ENCODE results near the gene SLC15A4. TPM values are rescaled to one million over a fixed set of nuclear protein-coding genes. Genes with fewer than 3 reads are reported as not detected.

Gene SLC15A4
- total RNA-seq, 1 experiment from 2014 or later = 21.6 TPM

DNA sequence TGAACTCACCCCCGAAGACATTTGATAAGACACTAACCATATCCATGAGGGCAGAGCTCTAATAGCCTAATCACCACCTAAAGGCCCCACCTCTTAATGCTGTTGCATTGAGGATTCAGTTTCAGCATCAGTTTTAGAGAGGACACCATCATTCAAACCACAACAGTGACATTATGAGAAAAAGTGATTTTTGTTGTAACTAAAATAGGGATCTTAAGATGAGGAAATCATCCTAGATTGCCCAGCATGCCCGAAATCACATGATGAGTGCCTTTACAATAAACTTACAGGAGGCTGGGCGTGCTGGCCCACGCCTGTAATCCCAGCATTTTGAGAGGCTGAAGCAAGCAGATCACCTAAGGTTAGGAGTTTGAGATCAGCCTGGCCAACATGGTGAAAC lies 19.8 kb upstream of the SLC15A4 start:
- WGBS (ENCODE audit: extremely low coverage, insufficient read length, low lambda C conversion rate) = no CpG with 5 or more reads among the region's 4 CpGs

More for the DNA sequence above, 19.8 kb upstream of the SLC15A4 start:
- Histone ChIP-seq H2BK15ac (ENCODE audit: low read depth, low read length) (no peak overlapping the region), H3K79me1 (ENCODE audit: insufficient read depth, low read depth, low read length, poor library complexity, severe bottlenecking) (no peaks in the 10 kb centered on the region), H3K23ac (ENCODE audit: insufficient read length, low read depth, low read length) (no peak overlapping the region), H3T11ph (ENCODE audit: low read length) (no peak overlapping the region), H3K79me2 (ENCODE audit: insufficient read depth, low read length) (no peaks in the 10 kb centered on the region), H3K23me2 (ENCODE audit: insufficient read length, low read depth, low read length, poor library complexity, severe bottlenecking) (no peaks in the 10 kb centered on the region), H3K27ac (ENCODE audit: insufficient read length, low read depth, low read length) (no peak overlapping the region), H4K8ac (replicated peaks; ENCODE audit: insufficient read length, low read depth, low read length) (no peak overlapping the region), H2AK5ac (ENCODE audit: insufficient read length, low read length) (no peak overlapping the region), H3K14ac (ENCODE audit: insufficient read depth, low read length) (no peak overlapping the region), H2BK120ac (ENCODE audit: low read depth, low read length, poor library complexity, severe bottlenecking) (no peak overlapping the region), H4K20me1 (ENCODE audit: control insufficient read depth, insufficient read depth, insufficient read length) (no peaks in the 10 kb centered on the region), H3K4ac (ENCODE audit: low read depth, low read length) (no peak overlapping the region), H2AFZ (ENCODE audit: low read length) (no peak overlapping the region), H3K4me2 (ENCODE audit: insufficient read depth, insufficient read length, low read length) (no peak overlapping the region), H2BK5ac (ENCODE audit: insufficient read length, low read length) (no peak overlapping the region), H3K18ac (ENCODE audit: insufficient read length, low read depth, low read length) (no peak overlapping the region), H2BK20ac (ENCODE audit: low read depth, low read length, poor library complexity, severe bottlenecking) (no peak overlapping the region), H2BK12ac (ENCODE audit: insufficient read length, low read depth, low read length) (no peak overlapping the region), H4K5ac (ENCODE audit: insufficient read length, low read depth, low read length) (no peak overlapping the region), H3K56ac (ENCODE audit: insufficient read length, low read depth, low read length) (no peak overlapping the region), H4K91ac (ENCODE audit: insufficient read length, low read depth, low read length) (no peak overlapping the region), H3K4me1 (ENCODE audit: insufficient read depth, low read length) (no peaks in the 10 kb centered on the region), H3K27me3 (ENCODE audit: insufficient read depth, low read length) (no peaks in the 10 kb centered on the region), H3K9ac (ENCODE audit: extremely low read depth, insufficient read length, low read length) (no peak overlapping the region), H3K9me3 (ENCODE audit: control insufficient read depth, low read depth, low read length) (no peaks in the 10 kb centered on the region)
- Mint-ChIP-seq H3K27ac (no peak overlapping the region), H3K27me3 (ENCODE audit: low read depth) (peaks cover 21% of the 10 kb centered on the region), H3K36me3 (ENCODE audit: insufficient read depth in 1 of 3, low read depth in 3 of 3) (peaks cover 0 to 4% (median 2%) of the 10 kb centered on the region in 3 experiments; a peak in 2 of 7 replicates), H3K9me3 (peaks cover 3 to 6% of the 10 kb centered on the region in 2 experiments; a peak in 3 of 5 replicates), H3K4me3 (no peak overlapping the region), H3K4me1 (peaks cover 8% of the 10 kb centered on the region in 2 experiments; a peak in 3 of 4 replicates)
- TF ChIP-seq, protein P1, sequence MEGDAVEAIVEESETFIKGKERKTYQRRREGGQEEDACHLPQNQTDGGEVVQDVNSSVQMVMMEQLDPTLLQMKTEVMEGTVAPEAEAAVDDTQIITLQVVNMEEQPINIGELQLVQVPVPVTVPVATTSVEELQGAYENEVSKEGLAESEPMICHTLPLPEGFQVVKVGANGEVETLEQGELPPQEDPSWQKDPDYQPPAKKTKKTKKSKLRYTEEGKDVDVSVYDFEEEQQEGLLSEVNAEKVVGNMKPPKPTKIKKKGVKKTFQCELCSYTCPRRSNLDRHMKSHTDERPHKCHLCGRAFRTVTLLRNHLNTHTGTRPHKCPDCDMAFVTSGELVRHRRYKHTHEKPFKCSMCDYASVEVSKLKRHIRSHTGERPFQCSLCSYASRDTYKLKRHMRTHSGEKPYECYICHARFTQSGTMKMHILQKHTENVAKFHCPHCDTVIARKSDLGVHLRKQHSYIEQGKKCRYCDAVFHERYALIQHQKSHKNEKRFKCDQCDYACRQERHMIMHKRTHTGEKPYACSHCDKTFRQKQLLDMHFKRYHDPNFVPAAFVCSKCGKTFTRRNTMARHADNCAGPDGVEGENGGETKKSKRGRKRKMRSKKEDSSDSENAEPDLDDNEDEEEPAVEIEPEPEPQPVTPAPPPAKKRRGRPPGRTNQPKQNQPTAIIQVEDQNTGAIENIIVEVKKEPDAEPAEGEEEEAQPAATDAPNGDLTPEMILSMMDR (conservative IDR thresholded peaks at IDR 0.05) = no peak
- no peak for DNase-seq
